Measurements from ENCODE around the gene ELOB. TPM values are rescaled to one million over a fixed set of nuclear protein-coding genes. Genes with fewer than 3 reads are reported as not detected.

The ELOB gene
- total and polyA plus RNA-seq, 2 experiments from 2014 or later = 255 to 642 TPM

DNA sequence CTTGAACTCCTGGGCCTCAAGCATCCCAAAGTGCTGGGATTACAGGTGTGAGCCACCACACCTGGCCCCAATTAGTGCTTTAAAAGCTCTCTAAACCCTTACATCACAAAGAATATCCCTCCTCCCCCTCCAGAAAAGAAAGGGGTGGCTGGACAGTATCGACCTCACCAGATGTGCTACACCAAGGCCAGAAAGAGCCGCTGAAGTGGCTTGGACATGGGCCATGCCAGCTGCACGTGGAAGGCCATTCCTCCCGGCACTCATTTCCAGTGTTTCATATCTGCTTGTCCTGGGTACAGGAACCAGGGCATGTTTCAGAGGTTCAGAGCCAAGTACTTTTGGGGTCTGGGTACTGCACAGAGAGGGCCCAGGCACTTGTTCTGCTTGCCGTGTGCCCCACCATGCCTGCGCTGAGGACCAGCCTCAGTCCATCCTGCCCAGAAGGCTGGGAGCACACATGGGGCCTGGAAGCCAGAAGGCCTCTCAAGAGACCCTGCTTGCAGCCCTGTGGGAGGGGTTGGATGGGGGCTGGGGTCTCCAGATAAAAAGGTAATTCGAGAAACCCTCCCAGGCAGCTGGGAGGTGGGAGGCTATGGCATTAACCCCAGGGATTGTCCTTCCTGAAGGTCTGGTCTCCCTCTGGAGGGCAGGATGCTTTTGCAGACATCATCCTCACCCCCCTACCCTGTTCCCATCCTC is 28.2 kb downstream of the ELOB start:
- no peak for DNase-seq (ENCODE audit: low spot score)
- H3K9me3 ChIP-seq (ENCODE audit: low read depth) = no peaks in the 10 kb centered on the region
- H3K27me3 ChIP-seq = no peaks in the 10 kb centered on the region
- no peak overlapping the region for H3K4me3 ChIP-seq
- H3K36me3 ChIP-seq (replicated peaks; ENCODE audit: insufficient read depth, low read depth) = no peaks in the 10 kb centered on the region
- TF ChIP-seq, protein P1, sequence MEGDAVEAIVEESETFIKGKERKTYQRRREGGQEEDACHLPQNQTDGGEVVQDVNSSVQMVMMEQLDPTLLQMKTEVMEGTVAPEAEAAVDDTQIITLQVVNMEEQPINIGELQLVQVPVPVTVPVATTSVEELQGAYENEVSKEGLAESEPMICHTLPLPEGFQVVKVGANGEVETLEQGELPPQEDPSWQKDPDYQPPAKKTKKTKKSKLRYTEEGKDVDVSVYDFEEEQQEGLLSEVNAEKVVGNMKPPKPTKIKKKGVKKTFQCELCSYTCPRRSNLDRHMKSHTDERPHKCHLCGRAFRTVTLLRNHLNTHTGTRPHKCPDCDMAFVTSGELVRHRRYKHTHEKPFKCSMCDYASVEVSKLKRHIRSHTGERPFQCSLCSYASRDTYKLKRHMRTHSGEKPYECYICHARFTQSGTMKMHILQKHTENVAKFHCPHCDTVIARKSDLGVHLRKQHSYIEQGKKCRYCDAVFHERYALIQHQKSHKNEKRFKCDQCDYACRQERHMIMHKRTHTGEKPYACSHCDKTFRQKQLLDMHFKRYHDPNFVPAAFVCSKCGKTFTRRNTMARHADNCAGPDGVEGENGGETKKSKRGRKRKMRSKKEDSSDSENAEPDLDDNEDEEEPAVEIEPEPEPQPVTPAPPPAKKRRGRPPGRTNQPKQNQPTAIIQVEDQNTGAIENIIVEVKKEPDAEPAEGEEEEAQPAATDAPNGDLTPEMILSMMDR (IDR thresholded peaks at IDR 0.05; ENCODE audit: poor library complexity) = no peak
- no peak for TF ChIP-seq EZH2 (IDR thresholded peaks at IDR 0.05; ENCODE audit: borderline replicate concordance)
- TF ChIP-seq EZH2phosphoT487 (IDR thresholded peaks at IDR 0.05; ENCODE audit: low read depth, severe bottlenecking, unreplicated experiment) = no peak
- H3K4me2 ChIP-seq = no peak overlapping the region
- H4K20me1 ChIP-seq (ENCODE audit: insufficient read depth, poor library complexity, severe bottlenecking) = peaks cover 10% of the 10 kb centered on the region
- peaks cover 8% of the 10 kb centered on the region for H3K4me1 ChIP-seq (ENCODE audit: insufficient read depth)
- no peaks in the 10 kb centered on the region for H3K9me2 ChIP-seq (replicated peaks; ENCODE audit: insufficient read depth)
- H3K27ac ChIP-seq = no peak overlapping the region
- H2AFZ ChIP-seq = no peak overlapping the region
- peaks cover 26% of the 10 kb centered on the region for H3K79me2 ChIP-seq
- WGBS (ENCODE audit: low lambda C conversion rate, missing lambda C conversion rate) = 93% methylated on average over 7 of the region's 7 CpGs

- no peaks in the 10 kb centered on the region for H3K9me2 ChIP-seq (replicated peaks; ENCODE audit: insufficient read depth)
- peaks cover 9% of the 10 kb centered on the region for H3K79me2 ChIP-seq
- no peaks in the 10 kb centered on the region for H3K4me1 ChIP-seq (ENCODE audit: insufficient read depth)
- H4K20me1 ChIP-seq (ENCODE audit: insufficient read depth, poor library complexity, severe bottlenecking) = no peaks in the 10 kb centered on the region
- H3K27ac ChIP-seq = no peak overlapping the region
- no peak overlapping the region for H2AFZ ChIP-seq
- H3K9me3 ChIP-seq (ENCODE audit: low read depth) = no peaks in the 10 kb centered on the region
- H3K4me2 ChIP-seq = no peak overlapping the region
- TF ChIP-seq, protein P1 (IDR thresholded peaks at IDR 0.05; ENCODE audit: poor library complexity) = no peak
- TF ChIP-seq EZH2 (IDR thresholded peaks at IDR 0.05; ENCODE audit: borderline replicate concordance) (no peak), EZH2phosphoT487 (IDR thresholded peaks at IDR 0.05; ENCODE audit: low read depth, severe bottlenecking, unreplicated experiment) (no peak)
- WGBS (ENCODE audit: low lambda C conversion rate, missing lambda C conversion rate) = 91% methylated on average over 9 of the region's 9 CpGs
- no peak for DNase-seq (ENCODE audit: low spot score)
- H3K27me3 ChIP-seq = no peaks in the 10 kb centered on the region
- no peaks in the 10 kb centered on the region for H3K36me3 ChIP-seq (replicated peaks; ENCODE audit: insufficient read depth, low read depth)
- H3K4me3 ChIP-seq = no peak overlapping the region
Observed at GRCh38 chr16:2745961-2746360, 31.1 kb downstream of the ELOB start.

GRCh38 chr16:2745116-2745890 is 31.8 kb downstream of the ELOB start:
- Histone ChIP-seq H3K9me2 (replicated peaks; ENCODE audit: insufficient read depth) (no peaks in the 10 kb centered on the region), H3K4me3 (no peak overlapping the region), H3K36me3 (replicated peaks; ENCODE audit: insufficient read depth, low read depth) (no peaks in the 10 kb centered on the region), H2AFZ (no peak overlapping the region), H3K4me2 (no peak overlapping the region), H4K20me1 (ENCODE audit: insufficient read depth, poor library complexity, severe bottlenecking) (no peaks in the 10 kb centered on the region), H3K27ac (no peak overlapping the region), H3K27me3 (no peaks in the 10 kb centered on the region), H3K9me3 (ENCODE audit: low read depth) (no peaks in the 10 kb centered on the region), H3K4me1 (ENCODE audit: insufficient read depth) (no peaks in the 10 kb centered on the region), H3K79me2 (peaks cover 2% of the 10 kb centered on the region)
- 83% methylated on average over 15 of the region's 15 CpGs for WGBS (ENCODE audit: low lambda C conversion rate, missing lambda C conversion rate)
- TF ChIP-seq, protein P1 (IDR thresholded peaks at IDR 0.05; ENCODE audit: poor library complexity) = no peak
- TF ChIP-seq EZH2 (IDR thresholded peaks at IDR 0.05; ENCODE audit: borderline replicate concordance) (no peak), EZH2phosphoT487 (IDR thresholded peaks at IDR 0.05; ENCODE audit: low read depth, severe bottlenecking, unreplicated experiment) (no peak)
- DNase-seq (ENCODE audit: low spot score) = no peak

All from hepatocyte (in vitro differentiated cells).